Testis (tissue), 3 donors: ENCODE data around the gene SRCAP. TPM values are rescaled to one million over a fixed set of nuclear protein-coding genes. Genes with fewer than 3 reads are reported as not detected.

Source experiments
- DNase-seq: peaks from one replicate; pipeline ENCODE4 v3.0.0-alpha.2; 2019
- H3K27ac ChIP-seq, 2 donors: fragments of 200-600 bp; sonication (generic); one replicate each; pipeline ENCODE4 v1.5.1; 2019
- H3K27me3 ChIP-seq: fragments of 200-600 bp; sonication (generic); one replicate; pipeline ENCODE4 v1.5.1; 2019
- H3K36me3 ChIP-seq: fragments of 200-600 bp; sonication (generic); one replicate; pipeline ENCODE4 v1.5.1; 2017; ENCODE audit warnings: low read depth; ENCODE audit errors: missing control alignments
- H3K4me1 ChIP-seq: fragments of 200-600 bp; sonication (generic); one replicate; pipeline ENCODE4 v1.5.1; 2019
- H3K4me3 ChIP-seq, 2 donors: fragments of 200-600 bp; sonication (generic); one replicate each; pipeline ENCODE4 v1.5.1; 2017 to 2019
- H3K9me3 ChIP-seq: fragments of 200-600 bp; sonication (generic); one replicate; pipeline ENCODE4 v1.5.1; 2017
- CTCF ChIP-seq, 3 experiments: fragments of 450-650 bp in 2 of 3; fragments of 200-600 bp in 1 of 3; sonication (generic) in 1 of 3; IDR thresholded peaks; one replicate each; pipeline ENCODE4 v1.5.1; 2016 to 2019; ENCODE audit warnings: antibody characterized with exemption in 3 of 3, mild to moderate bottlenecking in 2 of 3, moderate library complexity in 1 of 3
- POLR2A ChIP-seq: fragments of 450-650 bp; IDR thresholded peaks from one replicate; pipeline ENCODE4 v1.6.1; 2017; ENCODE audit warnings: antibody characterized with exemption, mild to moderate bottlenecking, moderate library complexity
- WGBS, 2 donors: methylation state at CpG; one replicate each; pipeline ENCODE4 v1.1.5; 2018; 5-methylcytosine and 5-hydroxymethylcytosine counted together
- intact Hi-C: fragments of 100-400 bp; cut with DNase I; formaldehyde crosslinking; loops from one replicate; pipeline ENCODE4 v1.15.1; 2023; ENCODE audit warnings: low total_unique reads
- polyA plus RNA-seq: library from polyadenylated mRNA; stranded (reverse); fragments of 350-450 nt; fragmentation: Illumina TruSeq; extraction: RNeasy Lipid Tissue Mini Kit (QIAGEN cat#74804); gene quantifications from one replicate; pipeline ENCODE4 v1.2.3, GENCODE V29; 2014; ENCODE audit warnings: low read depth, low replicate concordance; ENCODE audit not compliant: insufficient read depth
- total RNA-seq, 2 donors: library from RNA; depleted of rRNA; stranded (reverse); fragments of >200 nt; gene quantifications; one replicate each; pipeline ENCODE4 v1.2.3, GENCODE V29; 2016

Gene SRCAP
- total and polyA plus RNA-seq, 3 donors from 2014 or later: 44.3 to 80.8 (median 74.3) TPM

GRCh38 chr16:30753596-30753995 is 54.6 kb downstream of the SRCAP start:
- intact Hi-C loops: no loop called here
- no peaks in the 10 kb centered on the region for H3K4me1 ChIP-seq
- TF ChIP-seq POLR2A: no peak
- TF ChIP-seq CTCF (IDR thresholded peaks at IDR 0.05): no peak
- DNase-seq: no peak
- no peaks in the 10 kb centered on the region for H3K36me3 ChIP-seq
- no peaks in the 10 kb centered on the region for H3K27me3 ChIP-seq
- H3K4me3 ChIP-seq: no peak overlapping the region
- H3K9me3 ChIP-seq: no peaks in the 10 kb centered on the region
- no peak overlapping the region for H3K27ac ChIP-seq
- WGBS, 2 donors: 73 to 75% methylated on average over 3 to 4 of the region's 4 CpGs

GRCh38 chr16:30755955-30756780 is 57.2 kb downstream of the SRCAP start:
- no peak overlapping the region for H3K27ac ChIP-seq
- no peaks in the 10 kb centered on the region for H3K9me3 ChIP-seq
- 92 to 95% methylated on average over 12 to 20 of the region's 20 CpGs for WGBS, 2 donors
- H3K4me3 ChIP-seq: no peak overlapping the region
- H3K4me1 ChIP-seq: peaks cover 6% of the 10 kb centered on the region
- DNase-seq: no peak
- intact Hi-C loops: no loop called here
- no peaks in the 10 kb centered on the region for H3K27me3 ChIP-seq
- no peaks in the 10 kb centered on the region for H3K36me3 ChIP-seq
- TF ChIP-seq POLR2A (no peak), CTCF (IDR thresholded peaks at IDR 0.05) (no peak)

- Histone ChIP-seq H3K4me1 (peaks cover 7% of the 10 kb centered on the region), H3K27me3 (no peaks in the 10 kb centered on the region), H3K4me3 (no peak overlapping the region), H3K9me3 (no peaks in the 10 kb centered on the region), H3K36me3 (no peaks in the 10 kb centered on the region), H3K27ac (no peak overlapping the region)
- TF ChIP-seq CTCF (IDR thresholded peaks at IDR 0.05) (no peak), POLR2A (no peak)
- intact Hi-C loops: no loop called here
- WGBS, 2 donors: 90 to 93% methylated on average over 10 to 13 of the region's 13 CpGs
- DNase-seq: no peak
Measured at GRCh38 chr16:30756781-30757100, 57.8 kb downstream of the SRCAP start.

GRCh38 chr16:30757316-30757715 is 58.3 kb downstream of the SRCAP start:
- no peak for TF ChIP-seq CTCF (IDR thresholded peaks at IDR 0.05)
- no peak for TF ChIP-seq POLR2A
- H3K27ac ChIP-seq: no peak overlapping the region
- no peaks in the 10 kb centered on the region for H3K9me3 ChIP-seq
- no peaks in the 10 kb centered on the region for H3K27me3 ChIP-seq
- H3K36me3 ChIP-seq: no peaks in the 10 kb centered on the region
- H3K4me3 ChIP-seq: no peak overlapping the region
- DNase-seq: peak; percentile 61
- WGBS, 2 donors: 53 to 61% methylated on average over 5 to 7 of the region's 7 CpGs
- intact Hi-C loops: no loop called here
- H3K4me1 ChIP-seq: peaks cover 7% of the 10 kb centered on the region

GRCh38 chr16:30758988-30759491 is 60.1 kb downstream of the SRCAP start:
- no peaks in the 10 kb centered on the region for H3K27me3 ChIP-seq
- no peak for TF ChIP-seq POLR2A
- no peak for TF ChIP-seq CTCF (IDR thresholded peaks at IDR 0.05)
- no peaks in the 10 kb centered on the region for H3K36me3 ChIP-seq
- H3K27ac ChIP-seq: no peak overlapping the region
- peaks cover 22% of the 10 kb centered on the region for H3K4me1 ChIP-seq
- no peak for DNase-seq
- no peaks in the 10 kb centered on the region for H3K9me3 ChIP-seq
- intact Hi-C loops: no loop called here
- 74 to 81% methylated on average over 10 of the region's 10 CpGs for whole genome bisulfite sequencing, 2 donors
- no peak overlapping the region for H3K4me3 ChIP-seq
